ENCODE data around the gene MAGEA4. TPM values are rescaled to one million over a fixed set of nuclear protein-coding genes. Genes with fewer than 3 reads are reported as not detected.

Gene MAGEA4, protein sequence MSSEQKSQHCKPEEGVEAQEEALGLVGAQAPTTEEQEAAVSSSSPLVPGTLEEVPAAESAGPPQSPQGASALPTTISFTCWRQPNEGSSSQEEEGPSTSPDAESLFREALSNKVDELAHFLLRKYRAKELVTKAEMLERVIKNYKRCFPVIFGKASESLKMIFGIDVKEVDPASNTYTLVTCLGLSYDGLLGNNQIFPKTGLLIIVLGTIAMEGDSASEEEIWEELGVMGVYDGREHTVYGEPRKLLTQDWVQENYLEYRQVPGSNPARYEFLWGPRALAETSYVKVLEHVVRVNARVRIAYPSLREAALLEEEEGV
- total RNA-seq (not detected), polyA plus RNA-seq (not detected)

DNA sequence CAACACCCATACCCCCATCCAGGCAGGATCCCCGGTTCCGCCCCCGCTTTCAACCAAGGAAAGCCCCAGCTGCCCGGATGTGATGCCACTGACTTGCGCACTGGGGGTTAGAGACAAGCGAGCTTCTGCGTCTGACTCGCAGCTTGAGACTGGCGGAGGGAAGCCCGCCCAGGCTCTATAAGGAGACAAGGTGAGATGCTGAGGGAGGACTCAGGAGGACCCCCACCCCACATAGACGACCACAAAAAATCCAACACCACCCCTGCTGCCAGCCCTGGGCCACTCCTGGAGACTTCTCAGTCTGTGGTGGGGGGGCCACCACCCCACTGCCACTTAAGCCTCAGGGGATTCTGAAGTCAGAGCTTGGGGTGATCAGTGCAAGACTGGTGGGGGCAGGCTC, at the start of gene MAGEA4:
Gene MAGEA4 (plus strand): TSS at position 110 of the 400 bp plus-strand sequence. CDS start 10,776 bp downstream, outside the sequence.
- Histone ChIP-seq H3K4me3 (ENCODE audit: low read depth, low read length) (no peak within 1 kb of the TSS), H3K4me1 (ENCODE audit: insufficient read depth) (no peaks in the 10 kb centered on the region), H3K36me3 (ENCODE audit: insufficient read depth) (no peaks in the 10 kb centered on the region), H3K27ac (ENCODE audit: low read depth) (no peak within 1 kb of the TSS)
- no peak for DNase-seq (ENCODE audit: extremely low spot score)
- WGBS, result 91% methylated on average over 11 of the region's 11 CpGs

DNA sequence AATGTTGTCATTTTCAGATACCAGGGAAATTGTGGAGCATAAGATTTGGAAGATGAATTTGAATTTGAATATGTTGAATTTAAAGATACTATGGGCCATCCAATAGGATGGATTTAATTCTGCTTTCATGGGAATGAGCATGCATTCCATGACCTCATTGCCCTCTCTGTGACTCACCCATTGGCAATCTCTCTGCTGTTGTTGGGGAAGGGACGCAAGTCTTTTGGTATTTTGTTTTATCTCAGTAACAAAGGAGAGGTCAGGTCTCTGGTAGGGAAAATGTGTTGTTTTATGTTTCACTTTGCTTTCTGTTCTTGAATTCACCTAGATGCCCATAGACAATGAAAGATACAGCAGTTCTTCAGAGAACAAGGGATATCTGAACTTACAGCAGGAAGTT, 42.1 kb upstream of the MAGEA4 start:
- 49% methylated on average over 1 of the region's 1 CpG for WGBS
- no peak overlapping the region for H3K4me3 ChIP-seq (ENCODE audit: low read depth, low read length)
- H3K4me1 ChIP-seq (ENCODE audit: insufficient read depth), result no peaks in the 10 kb centered on the region
- no peaks in the 10 kb centered on the region for H3K36me3 ChIP-seq (ENCODE audit: insufficient read depth)
- no peak for DNase-seq (ENCODE audit: extremely low spot score)
- H3K27ac ChIP-seq (ENCODE audit: low read depth), result no peak overlapping the region

- Histone ChIP-seq H3K36me3 (ENCODE audit: insufficient read depth) (no peaks in the 10 kb centered on the region), H3K4me3 (ENCODE audit: low read depth, low read length) (no peak overlapping the region), H3K27ac (ENCODE audit: low read depth) (no peak overlapping the region), H3K4me1 (ENCODE audit: insufficient read depth) (no peaks in the 10 kb centered on the region)
- WGBS, result 81% methylated on average over 3 of the region's 3 CpGs
- DNase-seq (ENCODE audit: extremely low spot score), result no peak
These were observed 41.4 kb upstream of the MAGEA4 start for GRCh38 chrX:151871244-151871643.

- WGBS, result 68% methylated on average over 2 of the region's 2 CpGs
- no peak for DNase-seq (ENCODE audit: extremely low spot score)
- H3K36me3 ChIP-seq (ENCODE audit: insufficient read depth), result no peaks in the 10 kb centered on the region
These were observed 39.6 kb upstream of the MAGEA4 start for GRCh38 chrX:151873096-151873495.

GRCh38 chrX:151875270-151876026, 37.2 kb upstream of the MAGEA4 start:
- WGBS, result 44% methylated on average over 5 of the region's 5 CpGs
- no peak for DNase-seq (ENCODE audit: extremely low spot score)
- Histone ChIP-seq H3K4me1 (ENCODE audit: insufficient read depth) (no peaks in the 10 kb centered on the region), H3K36me3 (ENCODE audit: insufficient read depth) (no peaks in the 10 kb centered on the region), H3K27ac (ENCODE audit: low read depth) (no peak overlapping the region), H3K4me3 (ENCODE audit: low read depth, low read length) (no peak overlapping the region)

More at GRCh38 chrX:151873096-151873495, 39.6 kb upstream of the MAGEA4 start:
- Histone ChIP-seq H3K27ac (ENCODE audit: low read depth) (no peak overlapping the region), H3K4me3 (ENCODE audit: low read depth, low read length) (no peak overlapping the region), H3K4me1 (ENCODE audit: insufficient read depth) (no peaks in the 10 kb centered on the region)

GRCh38 chrX:151878574-151878973, 34.1 kb upstream of the MAGEA4 start:
- 85% methylated on average over 8 of the region's 8 CpGs for WGBS
- H3K36me3 ChIP-seq (ENCODE audit: insufficient read depth), result no peaks in the 10 kb centered on the region
- H3K4me1 ChIP-seq (ENCODE audit: insufficient read depth), result no peaks in the 10 kb centered on the region
- no peak for DNase-seq (ENCODE audit: extremely low spot score)
- H3K4me3 ChIP-seq (ENCODE audit: low read depth, low read length), result no peak overlapping the region
- H3K27ac ChIP-seq (ENCODE audit: low read depth), result no peak overlapping the region

GRCh38 chrX:151879856-151880255, 32.8 kb upstream of the MAGEA4 start:
- 58% methylated on average over 4 of the region's 4 CpGs for WGBS
- no peaks in the 10 kb centered on the region for H3K4me1 ChIP-seq (ENCODE audit: insufficient read depth)

DNA sequence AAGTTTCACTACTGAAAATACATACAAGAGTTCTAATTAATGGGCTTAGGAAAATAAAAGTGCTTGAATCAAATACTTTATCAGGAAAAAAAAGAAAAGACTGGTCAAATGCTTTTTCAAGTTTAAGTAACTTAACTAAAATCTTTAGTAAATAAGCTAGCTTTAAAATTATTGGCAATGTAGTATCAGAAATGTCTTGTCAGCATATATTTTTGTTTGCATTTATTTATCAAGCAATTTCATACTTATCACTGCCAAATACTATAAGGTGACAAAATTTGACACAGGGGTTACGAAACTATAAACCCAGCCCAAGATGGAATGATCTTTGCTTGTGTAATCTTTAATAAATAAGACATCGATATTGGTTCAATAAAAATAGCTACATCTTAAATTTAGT, 31.8 kb upstream of the MAGEA4 start:
- H3K27ac ChIP-seq (ENCODE audit: low read depth), result no peak overlapping the region
- 84% methylated on average over 2 of the region's 2 CpGs for WGBS
- DNase-seq (ENCODE audit: extremely low spot score), result no peak
- no peak overlapping the region for H3K4me3 ChIP-seq (ENCODE audit: low read depth, low read length)
- no peaks in the 10 kb centered on the region for H3K36me3 ChIP-seq (ENCODE audit: insufficient read depth)
- no peaks in the 10 kb centered on the region for H3K4me1 ChIP-seq (ENCODE audit: insufficient read depth)

More at GRCh38 chrX:151879856-151880255, 32.8 kb upstream of the MAGEA4 start:
- Histone ChIP-seq H3K27ac (ENCODE audit: low read depth) (no peak overlapping the region), H3K4me3 (ENCODE audit: low read depth, low read length) (no peak overlapping the region), H3K36me3 (ENCODE audit: insufficient read depth) (no peaks in the 10 kb centered on the region)
- no peak for DNase-seq (ENCODE audit: extremely low spot score)

DNA sequence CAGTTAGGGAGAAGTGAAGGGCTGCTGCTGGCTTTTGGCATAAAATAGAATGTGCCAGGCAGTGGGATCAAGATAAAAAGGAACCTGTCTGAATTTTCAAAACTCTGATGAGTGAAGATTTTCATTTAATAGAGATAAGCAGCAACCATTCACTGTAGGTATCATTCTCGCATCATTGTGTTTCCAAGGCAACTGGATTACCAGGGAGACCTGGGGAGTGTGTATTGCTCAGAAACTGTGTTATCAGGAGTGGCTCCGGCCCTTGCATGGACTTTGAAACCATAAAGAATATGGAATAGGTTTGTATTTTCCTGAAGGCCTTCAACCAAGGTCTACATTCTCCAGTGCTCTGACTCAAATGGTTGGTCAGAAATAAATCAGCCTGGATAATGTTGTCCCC, 23.3 kb upstream of the MAGEA4 start:
- WGBS, result 83% methylated on average over 2 of the region's 2 CpGs
- Histone ChIP-seq H3K36me3 (ENCODE audit: insufficient read depth) (no peaks in the 10 kb centered on the region), H3K4me3 (ENCODE audit: low read depth, low read length) (no peak overlapping the region), H3K4me1 (ENCODE audit: insufficient read depth) (no peaks in the 10 kb centered on the region), H3K27ac (ENCODE audit: low read depth) (no peak overlapping the region)
- no peak for DNase-seq (ENCODE audit: extremely low spot score)

- Histone ChIP-seq H3K36me3 (ENCODE audit: insufficient read depth) (no peaks in the 10 kb centered on the region), H3K4me1 (ENCODE audit: insufficient read depth) (no peaks in the 10 kb centered on the region), H3K27ac (ENCODE audit: low read depth) (no peak overlapping the region), H3K4me3 (ENCODE audit: low read depth, low read length) (no peak overlapping the region)
- 73% methylated on average over 5 of the region's 5 CpGs for WGBS
- DNase-seq (ENCODE audit: extremely low spot score), result no peak
These were observed 15.8 kb upstream of the MAGEA4 start for GRCh38 chrX:151896734-151897474.

- Histone ChIP-seq H3K4me1 (ENCODE audit: insufficient read depth) (no peaks in the 10 kb centered on the region), H3K4me3 (ENCODE audit: low read depth, low read length) (no peak overlapping the region), H3K27ac (ENCODE audit: low read depth) (no peak overlapping the region), H3K36me3 (ENCODE audit: insufficient read depth) (no peaks in the 10 kb centered on the region)
- 85% methylated on average over 2 of the region's 2 CpGs for WGBS
- DNase-seq (ENCODE audit: extremely low spot score), result no peak
These were observed 13.1 kb upstream of the MAGEA4 start for GRCh38 chrX:151899622-151900021.

GRCh38 chrX:151901826-151902225, 10.9 kb upstream of the MAGEA4 start:
- no peak overlapping the region for H3K4me3 ChIP-seq (ENCODE audit: low read depth, low read length)
- no peak for DNase-seq (ENCODE audit: extremely low spot score)

DNA sequence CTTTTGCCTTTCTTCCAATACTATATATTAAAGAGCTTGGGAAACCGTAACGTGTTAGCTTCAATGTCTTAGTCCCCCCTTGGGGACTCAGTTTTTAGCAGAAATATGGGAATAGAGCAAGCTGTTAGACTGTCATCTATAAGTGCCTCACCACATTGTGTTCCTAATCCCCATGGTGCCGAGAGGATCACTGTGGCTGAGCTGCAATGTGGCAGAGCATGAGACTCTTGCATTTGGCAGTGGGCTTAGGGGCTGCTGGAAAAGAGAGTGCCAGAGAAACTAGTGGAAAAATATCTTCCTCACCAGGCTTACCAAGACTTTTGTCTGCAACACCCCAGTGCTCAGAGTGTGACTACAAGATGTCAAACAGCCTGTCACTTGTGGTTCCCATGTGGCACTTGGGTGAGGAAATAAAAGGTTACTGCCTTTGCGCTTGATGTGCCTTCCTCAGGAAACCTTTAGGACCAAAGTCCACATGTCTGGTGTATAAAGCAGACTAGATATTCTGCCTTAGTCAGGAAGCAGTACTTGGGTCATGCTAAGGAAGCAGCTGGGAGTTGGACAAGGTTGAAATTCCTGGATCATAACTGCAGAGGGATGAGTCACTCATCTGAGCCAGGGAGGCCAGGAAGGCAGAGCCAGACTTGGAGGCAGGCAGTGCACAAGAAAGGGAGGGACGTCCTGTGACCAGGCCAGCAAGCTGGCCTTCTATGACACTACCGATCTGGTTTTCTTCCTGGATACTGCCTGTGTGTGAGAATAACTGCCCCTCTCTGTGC, 9.7 kb upstream of the MAGEA4 start:
- Histone ChIP-seq H3K27ac (ENCODE audit: low read depth) (no peak overlapping the region), H3K36me3 (ENCODE audit: insufficient read depth) (no peaks in the 10 kb centered on the region), H3K4me3 (ENCODE audit: low read depth, low read length) (no peak overlapping the region), H3K4me1 (ENCODE audit: insufficient read depth) (no peaks in the 10 kb centered on the region)
- no peak for DNase-seq (ENCODE audit: extremely low spot score)
- WGBS, result 39% methylated on average over 6 of the region's 6 CpGs

More at GRCh38 chrX:151901826-151902225, 10.9 kb upstream of the MAGEA4 start:
- 52% methylated on average over 1 of the region's 1 CpG for WGBS
- Histone ChIP-seq H3K4me1 (ENCODE audit: insufficient read depth) (no peaks in the 10 kb centered on the region), H3K27ac (ENCODE audit: low read depth) (no peak overlapping the region), H3K36me3 (ENCODE audit: insufficient read depth) (no peaks in the 10 kb centered on the region)

All from urinary bladder (tissue), 4 donors.